OCI-LY7 (cell line): ENCODE data around the gene FAM204A.

Source experiments
- CTCF ChIP-seq: fragments of 200-600 bp; sonication (generic); conservative IDR thresholded peaks from 2 replicates; pipeline ENCODE4 v1.5.1; 2014; ENCODE audit warnings: mild to moderate bottlenecking, antibody characterized with exemption, low read length, moderate library complexity, mixed read lengths
- EZH2phosphoT487 ChIP-seq: fragments of 200-600 bp; sonication (generic); IDR thresholded peaks from 2 replicates; pipeline ENCODE4 v1.6.1; 2018; ENCODE audit warnings: low read depth, borderline replicate concordance, mild to moderate bottlenecking, mixed run types, antibody characterized with exemption, low read length, moderate library complexity, mixed read lengths

DNA sequence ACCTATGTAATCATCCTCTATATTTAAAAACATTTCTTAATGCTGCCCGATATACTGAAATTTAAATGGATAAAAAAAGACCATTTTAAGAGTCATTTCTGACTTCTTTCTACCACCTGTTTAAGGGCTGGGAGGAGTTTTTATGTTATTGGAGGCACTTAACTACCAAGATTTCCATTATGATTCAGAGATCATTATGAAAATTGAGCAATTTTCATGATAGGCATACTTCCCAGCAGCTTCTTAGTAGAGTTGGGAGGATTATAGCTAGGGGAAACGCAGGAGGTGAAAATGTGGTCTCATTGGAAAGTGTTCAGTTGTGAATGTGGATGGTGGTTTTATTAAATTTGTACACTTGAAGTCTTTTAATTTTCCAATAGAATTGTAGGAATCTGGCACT, 28.4 kb upstream of the FAM204A start:
- TF ChIP-seq CTCF (no peak), EZH2phosphoT487 (no peak)
